Esophagus muscularis mucosa (tissue), 4 donors: ENCODE measurements around the gene TRPM3. TPM values are rescaled to one million over a fixed set of nuclear protein-coding genes. Genes with fewer than 3 reads are reported as not detected.
A peak's percentile ranks its signal among the peaks of the same experiment; 100 is the strongest.

Experiments used
- DNase-seq: peaks from one replicate; pipeline ENCODE4 v3.0.0-alpha.2; 2017; ENCODE audit errors: extremely low spot score
- H3K27ac ChIP-seq, 4 donors: fragments of 200-600 bp; sonication (generic); replicated peaks in 1 of 4; 1 replicate in 3 of 4; 2 replicates in 1 of 4; pipeline ENCODE4 v1.5.1; 2016 to 2019; ENCODE audit warnings: mild to moderate bottlenecking in 1 of 4
- H3K27me3 ChIP-seq, 4 donors: fragments of 200-600 bp; sonication (generic); one replicate each; pipeline versions ENCODE4 v1.5.1 to v1.6.0; 2016 to 2019
- H3K36me3 ChIP-seq, 4 donors: fragments of 200-600 bp; sonication (generic); one replicate each; pipeline ENCODE4 v1.5.1; 2016 to 2019
- H3K4me1 ChIP-seq, 4 donors: fragments of 200-600 bp; sonication (generic); one replicate each; pipeline ENCODE4 v1.5.1; 2016 to 2019
- H3K4me3 ChIP-seq, 4 donors: fragments of 200-600 bp; sonication (generic); 1 replicate in 2 of 4; 2 replicates in 2 of 4; pipeline ENCODE4 v1.5.1; 2016 to 2019; ENCODE audit warnings: mild to moderate bottlenecking in 4 of 4, moderate library complexity in 1 of 4
- H3K9me3 ChIP-seq, 4 donors: fragments of 200-600 bp; sonication (generic); 1 replicate in 3 of 4; 2 replicates in 1 of 4; pipeline ENCODE4 v1.5.1; 2016 to 2019
- EP300 ChIP-seq: sonication (generic); formaldehyde crosslinking; IDR thresholded peaks from one replicate; pipeline ENCODE4 v1.6.1; 2017; ENCODE audit warnings: antibody characterized with exemption
- POLR2A ChIP-seq: fragments of 450-650 bp; IDR thresholded peaks from one replicate; pipeline ENCODE4 v1.6.1; 2017; ENCODE audit warnings: antibody characterized with exemption, moderate library complexity, mild to moderate bottlenecking, low read depth
- POLR2AphosphoS5 ChIP-seq, 2 donors: sonication (generic); formaldehyde crosslinking; IDR thresholded peaks; one replicate each; pipeline ENCODE4 v1.6.1; 2017; ENCODE audit warnings: antibody characterized with exemption in 2 of 2
- WGBS: methylation state at CpG from one replicate; pipeline ENCODE4 v1.1.5; 2018; 5-methylcytosine and 5-hydroxymethylcytosine counted together
- intact Hi-C: fragments of 100-400 bp; cut with DNase I; formaldehyde crosslinking; loops from one replicate; pipeline ENCODE4 v1.15.1; 2023
- total RNA-seq, 4 donors: library from RNA; depleted of rRNA; stranded (reverse); fragments of >200 nt; gene quantifications; one replicate each; pipeline versions ENCODE4 v1.1.0 to v1.2.1, GENCODE V29; 2016
- TF ChIP-seq, protein P1 (sequence below), 3 experiments: fragments of 200-600 bp in 2 of 3; fragments of 450-650 bp in 1 of 3; sonication (generic) in 2 of 3; IDR thresholded peaks; one replicate each; pipeline ENCODE4 v1.5.1; 2017 to 2019; ENCODE audit warnings: antibody characterized with exemption in 3 of 3, mild to moderate bottlenecking in 2 of 3, moderate library complexity in 1 of 3

TRPM3 gene
- total RNA-seq, 4 donors from 2014 or later, result 0.13 to 0.17 TPM; not detected in 2

- no peaks in the 10 kb centered on the region for H3K27me3 ChIP-seq
- 67% methylated on average over 1 of the region's 1 CpG for WGBS
- TF ChIP-seq POLR2AphosphoS5 (IDR thresholded peaks at IDR 0.05), result no peak
- TF ChIP-seq EP300, result no peak
- TF ChIP-seq, protein P1, sequence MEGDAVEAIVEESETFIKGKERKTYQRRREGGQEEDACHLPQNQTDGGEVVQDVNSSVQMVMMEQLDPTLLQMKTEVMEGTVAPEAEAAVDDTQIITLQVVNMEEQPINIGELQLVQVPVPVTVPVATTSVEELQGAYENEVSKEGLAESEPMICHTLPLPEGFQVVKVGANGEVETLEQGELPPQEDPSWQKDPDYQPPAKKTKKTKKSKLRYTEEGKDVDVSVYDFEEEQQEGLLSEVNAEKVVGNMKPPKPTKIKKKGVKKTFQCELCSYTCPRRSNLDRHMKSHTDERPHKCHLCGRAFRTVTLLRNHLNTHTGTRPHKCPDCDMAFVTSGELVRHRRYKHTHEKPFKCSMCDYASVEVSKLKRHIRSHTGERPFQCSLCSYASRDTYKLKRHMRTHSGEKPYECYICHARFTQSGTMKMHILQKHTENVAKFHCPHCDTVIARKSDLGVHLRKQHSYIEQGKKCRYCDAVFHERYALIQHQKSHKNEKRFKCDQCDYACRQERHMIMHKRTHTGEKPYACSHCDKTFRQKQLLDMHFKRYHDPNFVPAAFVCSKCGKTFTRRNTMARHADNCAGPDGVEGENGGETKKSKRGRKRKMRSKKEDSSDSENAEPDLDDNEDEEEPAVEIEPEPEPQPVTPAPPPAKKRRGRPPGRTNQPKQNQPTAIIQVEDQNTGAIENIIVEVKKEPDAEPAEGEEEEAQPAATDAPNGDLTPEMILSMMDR (IDR thresholded peaks at IDR 0.05), result no peak
- TF ChIP-seq POLR2A, result no peak
- H3K9me3 ChIP-seq, result no peaks in the 10 kb centered on the region
- DNase-seq, result no peak
- H3K27ac ChIP-seq, result no peak overlapping the region
- no peak overlapping the region for H3K4me3 ChIP-seq
- no peaks in the 10 kb centered on the region for H3K36me3 ChIP-seq
- H3K4me1 ChIP-seq, result peaks cover 14 to 25% (median 25%) of the 10 kb centered on the region in 4 donors
- intact Hi-C loops, result no loop called here
Observed at GRCh38 chr9:70556771-70557170, 564.6 kb downstream of the TRPM3 start.

GRCh38 chr9:70554881-70555280 is 566.5 kb downstream of the TRPM3 start:
- H3K27ac ChIP-seq, result peak overlapping the region; percentile 52 to 67 (median 64)
- DNase-seq, result no peak
- H3K4me3 ChIP-seq, result no peak overlapping the region
- no peaks in the 10 kb centered on the region for H3K36me3 ChIP-seq
- intact Hi-C loops, result no loop called here
- 76% methylated on average over 2 of the region's 2 CpGs for WGBS
- H3K9me3 ChIP-seq, result no peaks in the 10 kb centered on the region
- H3K27me3 ChIP-seq, result no peaks in the 10 kb centered on the region
- H3K4me1 ChIP-seq, result peaks cover 14 to 25% (median 23%) of the 10 kb centered on the region in 4 donors
- TF ChIP-seq EP300 (no peak), POLR2A (no peak), POLR2AphosphoS5 (IDR thresholded peaks at IDR 0.05) (no peak)
- TF ChIP-seq, protein P1 (IDR thresholded peaks at IDR 0.05), result no peak

DNA sequence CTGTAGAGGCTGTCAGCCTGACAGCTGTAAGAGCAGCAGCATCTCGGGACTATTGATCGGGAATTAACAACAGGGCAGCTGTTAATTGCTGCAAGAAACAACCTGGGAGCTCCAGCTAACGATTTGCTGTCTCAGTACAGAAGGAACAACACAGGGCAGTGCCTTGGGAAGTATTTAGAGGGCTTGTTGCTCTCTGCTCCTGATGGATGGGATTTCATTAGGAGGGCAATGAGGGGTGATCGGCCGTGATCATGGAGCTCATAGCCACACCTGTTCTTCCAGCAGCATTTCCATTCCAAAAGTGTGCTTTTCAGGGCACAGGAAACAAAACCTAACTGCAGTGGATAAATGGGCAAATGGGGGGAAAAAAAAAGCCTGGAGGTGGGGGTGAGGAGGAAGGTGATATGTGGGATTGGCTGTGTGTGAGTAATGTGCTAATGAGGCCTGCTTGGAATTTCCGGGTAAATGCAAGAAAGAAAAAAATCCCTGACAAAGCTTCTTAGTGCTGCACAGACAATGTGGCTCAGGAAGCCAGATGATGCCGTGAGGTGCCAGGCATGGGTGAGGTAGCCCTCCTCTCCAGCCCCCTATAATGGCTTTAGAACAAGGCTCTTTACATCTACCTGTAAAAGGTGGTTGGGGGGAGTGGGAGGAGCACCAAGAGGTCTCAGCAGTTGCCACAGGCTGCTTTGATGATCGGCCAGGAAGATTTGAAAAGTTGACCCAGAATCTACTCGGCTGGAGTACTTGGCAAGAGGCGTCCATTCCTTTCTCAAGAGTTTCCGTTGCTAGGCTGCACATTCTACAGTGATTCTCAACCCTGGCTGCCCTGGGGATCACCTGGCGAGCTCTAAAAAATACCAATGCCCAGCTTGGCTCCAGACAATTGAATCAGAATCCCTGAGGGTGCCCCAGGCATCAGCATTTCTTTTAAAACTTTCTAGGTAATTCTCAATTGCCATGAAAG is 567.4 kb downstream of the TRPM3 start:
- WGBS, result 54% methylated on average over 8 of the region's 12 CpGs
- TF ChIP-seq, protein P1 (IDR thresholded peaks at IDR 0.05), result no peak
- TF ChIP-seq POLR2A (no peak), POLR2AphosphoS5 (IDR thresholded peaks at IDR 0.05) (peak in 1 of 2 donors; percentile 10), EP300 (no peak)
- no peaks in the 10 kb centered on the region for H3K36me3 ChIP-seq
- no peak overlapping the region for H3K4me3 ChIP-seq
- H3K9me3 ChIP-seq, result no peaks in the 10 kb centered on the region
- no peak for DNase-seq
- peaks cover 14 to 25% (median 23%) of the 10 kb centered on the region in 4 donors for H3K4me1 ChIP-seq
- peak overlapping the region; percentile 52 to 67 (median 64) for H3K27ac ChIP-seq
- H3K27me3 ChIP-seq, result no peaks in the 10 kb centered on the region
- intact Hi-C loops, result no loop called here

- DNase-seq, result no peak
- no peak overlapping the region for H3K4me3 ChIP-seq
- no peak overlapping the region for H3K27ac ChIP-seq
- H3K36me3 ChIP-seq, result no peaks in the 10 kb centered on the region
- intact Hi-C loops, result no loop called here
- WGBS, result 96% methylated on average over 9 of the region's 9 CpGs
- H3K9me3 ChIP-seq, result no peaks in the 10 kb centered on the region
- TF ChIP-seq POLR2A, result no peak
- no peak for TF ChIP-seq EP300
- TF ChIP-seq, protein P1 (IDR thresholded peaks at IDR 0.05), result no peak
- TF ChIP-seq POLR2AphosphoS5 (IDR thresholded peaks at IDR 0.05), result no peak
- no peaks in the 10 kb centered on the region for H3K27me3 ChIP-seq
- peaks cover 14 to 25% (median 23%) of the 10 kb centered on the region in 4 donors for H3K4me1 ChIP-seq
Observed at GRCh38 chr9:70552561-70552960, 568.9 kb downstream of the TRPM3 start.
